Heart left ventricle (tissue), 16 donors: ENCODE data around the gene CNTN5. TPM values are rescaled to one million over a fixed set of nuclear protein-coding genes. Genes with fewer than 3 reads are reported as not detected.

Experiments used
- ATAC-seq, 4 donors: fragments of 200-7000 bp; cut with Tn5 transposase; one replicate each; pipeline ENCODE4 v1.9.1; 2020 to 2022; ENCODE audit warnings: moderate library complexity in 4 of 4, mild to moderate bottlenecking in 3 of 4, moderate number of reproducible peaks in 1 of 4
- DNase-seq, 5 donors: peaks; one replicate each; pipeline ENCODE4 v3.0.0-alpha.2; 2020
- H3K27ac ChIP-seq, 12 donors: fragments of 200-600 bp; sonication (generic) in 4 of 12; one replicate each; pipeline versions ENCODE4 v1.5.0 to v1.8.0; 2016 to 2022; ENCODE audit warnings: mild to moderate bottlenecking in 2 of 12
- H3K27me3 ChIP-seq, 9 donors: fragments of 200-600 bp; sonication (generic) in 2 of 9; one replicate each; pipeline versions ENCODE4 v1.5.1 to v1.8.0; 2016 to 2022; ENCODE audit warnings: mild to moderate bottlenecking in 3 of 9
- H3K36me3 ChIP-seq, 9 donors: fragments of 200-600 bp; sonication (generic) in 2 of 9; one replicate each; pipeline versions ENCODE4 v1.5.0 to v1.8.0; 2018 to 2022; ENCODE audit warnings: mild to moderate bottlenecking in 2 of 9
- H3K4me1 ChIP-seq, 12 donors: fragments of 200-600 bp; sonication (generic) in 4 of 12; one replicate each; pipeline versions ENCODE4 v1.5.0 to v1.8.0; 2016 to 2022; ENCODE audit warnings: mild to moderate bottlenecking in 3 of 12
- H3K4me3 ChIP-seq, 12 donors: fragments of 200-600 bp; sonication (generic) in 4 of 12; one replicate each; pipeline versions ENCODE4 v1.5.0 to v1.8.0; 2017 to 2022; ENCODE audit warnings: mild to moderate bottlenecking in 9 of 12, moderate library complexity in 4 of 12
- H3K9me3 ChIP-seq, 12 donors: fragments of 200-600 bp; sonication (generic) in 4 of 12; one replicate each; pipeline versions ENCODE4 v1.5.0 to v1.8.0; 2016 to 2022; ENCODE audit warnings: mild to moderate bottlenecking in 1 of 12
- CTCF ChIP-seq, 12 donors: fragments of 200-600 bp; sonication (generic) in 4 of 12; IDR thresholded peaks; one replicate each; pipeline versions ENCODE4 v1.5.0 to v1.8.0; 2018 to 2022; ENCODE audit warnings: antibody characterized with exemption in 12 of 12, mild to moderate bottlenecking in 5 of 12
- POLR2A ChIP-seq, 2 donors: fragments of 450-650 bp; IDR thresholded peaks; one replicate each; pipeline ENCODE4 v1.6.1; 2017; ENCODE audit warnings: antibody characterized with exemption in 2 of 2, mild to moderate bottlenecking in 2 of 2, moderate library complexity in 2 of 2
- WGBS, 4 donors: extraction: QIAGEN DNeasy Blood & Tissue Kit in 2 of 4; methylation state at CpG; one replicate each; pipeline versions ENCODE4 v1.1.5 to v1.1.7; 2013 to 2018; 5-methylcytosine and 5-hydroxymethylcytosine counted together
- intact Hi-C, 10 donors: fragments of 100-400 bp; cut with DNase I; formaldehyde crosslinking; loops; one replicate each; pipeline versions ENCODE4 v1.11.1 to v1.14.2; 2022
- polyA plus RNA-seq, 2 donors: library from polyadenylated mRNA; stranded (reverse); fragments of 200-250 nt; gene quantifications; one replicate each; pipeline ENCODE4 v1.2.3, GENCODE V29; 2013
- total RNA-seq, 9 donors: library from RNA; depleted of rRNA in 2 of 9; stranded (reverse); fragments of >200 nt in 2 of 9; fragmentation: NEBNext Ultra II Directional in 3 of 9; extraction: Animal tissue kit (Norgen Biotek cat#: 25700) in 3 of 9; gene quantifications; one replicate each; pipeline versions ENCODE4 v1.1.0 to v1.2.4, GENCODE V29; 2016 to 2023
- donor health status: ischemic (EF 13 %, LVEDD 7.1; RV severe dilation, severe dysfunction).
- donor health status: healthy with polysubstance abuse.
- donor health status: DM: no; HTN: yes; CAD: no.
- donor health status: DM: no; HTN: no; CAD: no.
- donor health status: ischemic (EF 25% LVEDD 6.9; RV normal size, moderate dysfunction).
- donor health status: ischemic (EF 25% LVEDD 5.7; RV mildly dilated, moderate dysfunction).
- donor health status: healthy.
- donor health status: DM: yes; HTN: yes; CAD: no.
- donor health status: ischemic (EF 35%, LVEDD 5.7; RV mildly dilated, moderate dysfunction).
- donor health status: nonischemic (EF 11% LVEDD 7.7; RV severe dilation, severe dysfunction).
- donor health status: DM: yes; HTN: yes; CAD: no.
- donor health status: PGD.
- donor health status: ischemic (EF 29% LVEDD 5.4; RV normal size, mild dysfunction).
- donor health status: nonischemic (EF 23%, LVEDD 6.1; RV moderate dilation, normal function).

CNTN5 gene
- total and polyA plus RNA-seq, 11 donors: 0.11 to 0.16 TPM; not detected in 9

GRCh38 chr11:99918761-99919160, 898.0 kb downstream of the CNTN5 start:
- Histone ChIP-seq H3K9me3 (peaks cover 0 to 23% (median 7%) of the 10 kb centered on the region in 12 donors), H3K27me3 (no peaks in the 10 kb centered on the region), H3K36me3 (no peaks in the 10 kb centered on the region), H3K27ac (no peak overlapping the region), H3K4me3 (no peak overlapping the region), H3K4me1 (no peaks in the 10 kb centered on the region)
- no peak for DNase-seq
- TF ChIP-seq CTCF (IDR thresholded peaks at IDR 0.05) (no peak), POLR2A (IDR thresholded peaks at IDR 0.05) (no peak)
- intact Hi-C loops: no loop called here
- ATAC-seq: no peak
- 64 to 87% (median 82%) methylated on average over 3 of the region's 3 CpGs for WGBS, 4 donors

- 79 to 90% (median 84%) methylated on average over 3 of the region's 3 CpGs for WGBS, 4 donors
- no peak for DNase-seq
- intact Hi-C loops: no loop called here
- Histone ChIP-seq H3K36me3 (no peaks in the 10 kb centered on the region), H3K9me3 (peaks cover 0 to 23% (median 11%) of the 10 kb centered on the region in 12 donors), H3K27ac (no peak overlapping the region), H3K27me3 (no peaks in the 10 kb centered on the region), H3K4me3 (no peak overlapping the region), H3K4me1 (no peaks in the 10 kb centered on the region)
- ATAC-seq: no peak
- no peak for TF ChIP-seq POLR2A (IDR thresholded peaks at IDR 0.05)
- no peak for TF ChIP-seq CTCF (IDR thresholded peaks at IDR 0.05)
Measured at GRCh38 chr11:99920956-99921355, 900.2 kb downstream of the CNTN5 start.

GRCh38 chr11:99925968-99926367, 905.2 kb downstream of the CNTN5 start:
- Histone ChIP-seq H3K27ac (no peak overlapping the region), H3K4me3 (no peak overlapping the region), H3K4me1 (no peaks in the 10 kb centered on the region), H3K9me3 (peaks cover 0 to 37% (median 0%) of the 10 kb centered on the region in 12 donors), H3K36me3 (no peaks in the 10 kb centered on the region), H3K27me3 (no peaks in the 10 kb centered on the region)
- ATAC-seq: no peak
- 0% methylated on average over 1 of the region's 1 CpG for WGBS, 4 donors
- DNase-seq: no peak
- intact Hi-C loops: no loop called here
- TF ChIP-seq CTCF (IDR thresholded peaks at IDR 0.05) (no peak), POLR2A (IDR thresholded peaks at IDR 0.05) (no peak)

GRCh38 chr11:99932684-99933083, 911.9 kb downstream of the CNTN5 start:
- 75 to 85% (median 79%) methylated on average over 2 of the region's 2 CpGs for WGBS, 4 donors
- Histone ChIP-seq H3K4me1 (no peaks in the 10 kb centered on the region), H3K36me3 (no peaks in the 10 kb centered on the region), H3K27ac (no peak overlapping the region), H3K4me3 (no peak overlapping the region), H3K27me3 (no peaks in the 10 kb centered on the region), H3K9me3 (peaks cover 0 to 16% (median 0%) of the 10 kb centered on the region in 12 donors)
- ATAC-seq (no peak), DNase-seq (no peak)
- intact Hi-C loops: no loop called here
- TF ChIP-seq CTCF (IDR thresholded peaks at IDR 0.05) (no peak), POLR2A (IDR thresholded peaks at IDR 0.05) (no peak)
